ENCODE measurements around the gene SLC5A4.

The SLC5A4 gene

DNA sequence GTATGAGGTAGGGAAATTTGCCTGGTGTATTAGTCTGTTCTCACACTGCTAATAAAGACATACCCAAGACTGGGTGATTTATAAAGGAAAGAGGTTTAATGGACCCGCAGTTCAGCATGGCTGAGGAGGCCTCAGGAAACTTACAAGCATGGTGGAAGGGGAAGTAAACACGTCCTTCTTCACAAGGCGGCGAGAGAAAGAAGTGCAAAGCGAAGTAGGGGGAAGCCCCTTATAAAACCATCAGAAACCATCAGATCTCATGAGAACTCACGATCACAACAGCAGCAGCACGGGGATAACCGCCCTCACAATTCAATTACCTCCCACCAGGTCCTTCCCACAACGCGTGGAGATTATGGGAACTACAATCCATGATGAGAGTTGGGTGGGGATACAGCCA lies 38.2 kb downstream of the SLC5A4 start:
- H3K27ac ChIP-seq (ENCODE audit: low read length) = no peak overlapping the region
- no peaks in the 10 kb centered on the region for H3K36me3 ChIP-seq (replicated peaks; ENCODE audit: low read depth, low read length)
- no peak overlapping the region for H3K4me2 ChIP-seq (ENCODE audit: low read length)
- no peaks in the 10 kb centered on the region for H3K4me1 ChIP-seq (ENCODE audit: low read length)
- 0 out of 2 replicates have a peak, but pooled peaks cover 6% of the 10 kb centered on the region for H3K27me3 ChIP-seq (ENCODE audit: low read depth, low read length)
- H2AFZ ChIP-seq (ENCODE audit: low read depth, low read length) = no peak overlapping the region
- no peak for TF ChIP-seq EZH2phosphoT487 (IDR thresholded peaks at IDR 0.05; ENCODE audit: low read depth)
- TF ChIP-seq, protein P1, sequence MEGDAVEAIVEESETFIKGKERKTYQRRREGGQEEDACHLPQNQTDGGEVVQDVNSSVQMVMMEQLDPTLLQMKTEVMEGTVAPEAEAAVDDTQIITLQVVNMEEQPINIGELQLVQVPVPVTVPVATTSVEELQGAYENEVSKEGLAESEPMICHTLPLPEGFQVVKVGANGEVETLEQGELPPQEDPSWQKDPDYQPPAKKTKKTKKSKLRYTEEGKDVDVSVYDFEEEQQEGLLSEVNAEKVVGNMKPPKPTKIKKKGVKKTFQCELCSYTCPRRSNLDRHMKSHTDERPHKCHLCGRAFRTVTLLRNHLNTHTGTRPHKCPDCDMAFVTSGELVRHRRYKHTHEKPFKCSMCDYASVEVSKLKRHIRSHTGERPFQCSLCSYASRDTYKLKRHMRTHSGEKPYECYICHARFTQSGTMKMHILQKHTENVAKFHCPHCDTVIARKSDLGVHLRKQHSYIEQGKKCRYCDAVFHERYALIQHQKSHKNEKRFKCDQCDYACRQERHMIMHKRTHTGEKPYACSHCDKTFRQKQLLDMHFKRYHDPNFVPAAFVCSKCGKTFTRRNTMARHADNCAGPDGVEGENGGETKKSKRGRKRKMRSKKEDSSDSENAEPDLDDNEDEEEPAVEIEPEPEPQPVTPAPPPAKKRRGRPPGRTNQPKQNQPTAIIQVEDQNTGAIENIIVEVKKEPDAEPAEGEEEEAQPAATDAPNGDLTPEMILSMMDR (IDR thresholded peaks at IDR 0.05; ENCODE audit: low read depth, low read length) = no peak
- H3K79me2 ChIP-seq (ENCODE audit: low read length) = no peaks in the 10 kb centered on the region
- H3K9me3 ChIP-seq (ENCODE audit: insufficient read depth, low read length) = no peaks in the 10 kb centered on the region
- H3K9ac ChIP-seq (ENCODE audit: low read length) = no peak overlapping the region
- H4K20me1 ChIP-seq (ENCODE audit: insufficient read depth, low read length) = no peaks in the 10 kb centered on the region
- no peak overlapping the region for H3K4me3 ChIP-seq (ENCODE audit: low read length)

DNA sequence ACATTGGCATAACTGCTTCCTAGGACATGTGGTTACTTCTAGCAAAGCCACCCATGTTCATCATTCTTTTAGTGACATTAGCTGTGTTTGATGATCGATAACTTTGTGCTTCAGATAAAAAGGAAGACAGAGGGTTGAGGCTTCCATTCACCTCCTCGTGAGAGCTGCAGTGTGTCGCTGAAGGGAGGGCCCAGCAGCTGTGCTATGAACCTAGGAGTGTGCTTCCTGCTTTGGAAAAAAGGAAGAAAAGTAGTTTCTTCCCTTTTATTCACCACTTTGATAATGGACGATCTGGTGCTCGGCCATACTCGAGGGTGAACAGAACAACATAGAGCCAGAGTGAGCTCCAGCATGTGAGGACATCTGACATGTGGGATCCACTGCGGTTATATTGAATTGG lies 44.1 kb downstream of the SLC5A4 start:
- Histone ChIP-seq H3K27ac (ENCODE audit: low read length) (no peak overlapping the region), H2AFZ (ENCODE audit: low read depth, low read length) (no peak overlapping the region), H4K20me1 (ENCODE audit: insufficient read depth, low read length) (no peaks in the 10 kb centered on the region), H3K27me3 (ENCODE audit: low read depth, low read length) (no peaks in the 10 kb centered on the region), H3K9ac (ENCODE audit: low read length) (no peak overlapping the region), H3K36me3 (replicated peaks; ENCODE audit: low read depth, low read length) (no peaks in the 10 kb centered on the region), H3K4me3 (ENCODE audit: low read length) (no peak overlapping the region), H3K79me2 (ENCODE audit: low read length) (no peaks in the 10 kb centered on the region), H3K4me2 (ENCODE audit: low read length) (no peak overlapping the region), H3K4me1 (ENCODE audit: low read length) (no peaks in the 10 kb centered on the region), H3K9me3 (ENCODE audit: insufficient read depth, low read length) (no peaks in the 10 kb centered on the region)
- TF ChIP-seq EZH2phosphoT487 (IDR thresholded peaks at IDR 0.05; ENCODE audit: low read depth) = no peak
- TF ChIP-seq, protein P1 (IDR thresholded peaks at IDR 0.05; ENCODE audit: low read depth, low read length) = no peak

- Histone ChIP-seq H3K4me1 (ENCODE audit: low read length) (no peaks in the 10 kb centered on the region), H3K4me2 (ENCODE audit: low read length) (no peak overlapping the region), H4K20me1 (ENCODE audit: insufficient read depth, low read length) (no peaks in the 10 kb centered on the region), H3K27ac (ENCODE audit: low read length) (no peak overlapping the region), H3K27me3 (ENCODE audit: low read depth, low read length) (no peaks in the 10 kb centered on the region), H3K36me3 (replicated peaks; ENCODE audit: low read depth, low read length) (no peaks in the 10 kb centered on the region), H3K9me3 (ENCODE audit: insufficient read depth, low read length) (no peaks in the 10 kb centered on the region), H3K79me2 (ENCODE audit: low read length) (no peaks in the 10 kb centered on the region), H3K9ac (ENCODE audit: low read length) (no peak overlapping the region), H2AFZ (ENCODE audit: low read depth, low read length) (no peak overlapping the region), H3K4me3 (ENCODE audit: low read length) (no peak overlapping the region)
- no peak for TF ChIP-seq EZH2phosphoT487 (IDR thresholded peaks at IDR 0.05; ENCODE audit: low read depth)
These were observed 46.5 kb downstream of the SLC5A4 start for GRCh38 chr22:32208681-32209080.

GRCh38 chr22:32207971-32208480 lies 47.1 kb downstream of the SLC5A4 start:
- no peak for TF ChIP-seq EZH2phosphoT487 (IDR thresholded peaks at IDR 0.05; ENCODE audit: low read depth)
- TF ChIP-seq, protein P1 (IDR thresholded peaks at IDR 0.05; ENCODE audit: low read depth, low read length) = no peak
- Histone ChIP-seq H3K36me3 (replicated peaks; ENCODE audit: low read depth, low read length) (no peaks in the 10 kb centered on the region), H3K27ac (ENCODE audit: low read length) (no peak overlapping the region), H3K4me3 (ENCODE audit: low read length) (no peak overlapping the region), H2AFZ (ENCODE audit: low read depth, low read length) (no peak overlapping the region), H3K4me1 (ENCODE audit: low read length) (no peaks in the 10 kb centered on the region), H4K20me1 (ENCODE audit: insufficient read depth, low read length) (no peaks in the 10 kb centered on the region), H3K27me3 (ENCODE audit: low read depth, low read length) (no peaks in the 10 kb centered on the region), H3K79me2 (ENCODE audit: low read length) (no peaks in the 10 kb centered on the region), H3K9ac (ENCODE audit: low read length) (no peak overlapping the region), H3K9me3 (ENCODE audit: insufficient read depth, low read length) (no peaks in the 10 kb centered on the region), H3K4me2 (ENCODE audit: low read length) (no peak overlapping the region)
